Skeletal muscle satellite cell (primary cell): Measurements from ENCODE around the gene RAD51AP1.

Experiments
- H3K27me3 ChIP-seq: 2 replicates; pipeline ENCODE4 v1.7.0; 2013; ENCODE audit warnings: low read length; ENCODE audit not compliant: control insufficient read depth, insufficient read depth
- H3K36me3 ChIP-seq: 2 replicates; pipeline ENCODE4 v1.7.0; 2013; ENCODE audit warnings: mild to moderate bottlenecking, control low read depth, low read length; ENCODE audit not compliant: insufficient read depth
- H3K4me1 ChIP-seq: 2 replicates; pipeline ENCODE4 v1.7.0; 2013; ENCODE audit warnings: low read length; ENCODE audit not compliant: control insufficient read depth, insufficient read depth
- H3K4me2 ChIP-seq: 2 replicates; pipeline ENCODE4 v1.7.0; 2013; ENCODE audit warnings: mild to moderate bottlenecking, low read length
- H3K4me3 ChIP-seq: 2 replicates; pipeline ENCODE4 v1.7.0; 2013; ENCODE audit warnings: low read length
- H3K9ac ChIP-seq: 2 replicates; pipeline ENCODE4 v1.7.0; 2013; ENCODE audit warnings: mild to moderate bottlenecking, low read depth, low read length, moderate library complexity
- H3K9me3 ChIP-seq: replicated peaks from 2 replicates; pipeline ENCODE4 v1.7.0; 2013; ENCODE audit warnings: mild to moderate bottlenecking, control low read depth, low read length

RAD51AP1 gene

DNA sequence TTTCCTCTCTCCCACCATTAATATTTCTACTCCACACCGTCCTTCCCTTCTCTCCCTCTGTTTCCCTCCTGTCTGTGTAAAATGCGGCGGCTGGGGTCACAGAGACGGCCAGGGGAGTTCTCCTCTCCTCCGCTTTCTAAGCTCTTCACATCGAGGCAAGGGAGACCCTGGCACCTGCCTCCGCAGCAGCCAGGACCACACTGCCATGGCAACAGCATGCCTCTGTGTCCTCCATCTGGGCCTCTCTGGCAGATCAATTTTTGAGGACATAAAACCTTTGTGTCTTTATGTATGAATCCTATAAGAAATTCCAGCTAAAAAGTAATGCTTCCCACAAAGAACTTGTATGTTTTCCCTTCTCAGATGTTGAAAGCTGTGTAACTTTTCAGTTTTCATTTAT lies 64.7 kb downstream of the RAD51AP1 start:
- Histone ChIP-seq H3K36me3 (no peaks in the 10 kb centered on the region), H3K4me2 (no peak overlapping the region), H3K27me3 (peaks cover 30% of the 10 kb centered on the region), H3K9me3 (no peaks in the 10 kb centered on the region), H3K4me3 (no peak overlapping the region), H3K9ac (no peak overlapping the region), H3K4me1 (peaks cover 3% of the 10 kb centered on the region)

GRCh38 chr12:4603946-4604345 lies 65.3 kb downstream of the RAD51AP1 start:
- Histone ChIP-seq H3K4me1 (peaks cover 3% of the 10 kb centered on the region), H3K27me3 (peaks cover 26% of the 10 kb centered on the region), H3K9ac (no peak overlapping the region), H3K4me3 (no peak overlapping the region), H3K36me3 (no peaks in the 10 kb centered on the region), H3K9me3 (no peaks in the 10 kb centered on the region), H3K4me2 (no peak overlapping the region)

GRCh38 chr12:4604684-4605193 lies 66.0 kb downstream of the RAD51AP1 start:
- Histone ChIP-seq H3K36me3 (no peaks in the 10 kb centered on the region), H3K4me3 (peak overlapping the region; percentile 93), H3K4me1 (peaks cover 3% of the 10 kb centered on the region), H3K4me2 (peak overlapping the region; percentile 79), H3K9me3 (no peaks in the 10 kb centered on the region), H3K27me3 (peaks cover 25% of the 10 kb centered on the region), H3K9ac (peak overlapping the region; percentile 91)

GRCh38 chr12:4607056-4607455 lies 68.4 kb downstream of the RAD51AP1 start:
- Histone ChIP-seq H3K36me3 (no peaks in the 10 kb centered on the region), H3K4me3 (no peak overlapping the region), H3K4me2 (no peak overlapping the region), H3K4me1 (peaks cover 3% of the 10 kb centered on the region), H3K27me3 (peaks cover 18% of the 10 kb centered on the region), H3K9ac (no peak overlapping the region), H3K9me3 (no peaks in the 10 kb centered on the region)

DNA sequence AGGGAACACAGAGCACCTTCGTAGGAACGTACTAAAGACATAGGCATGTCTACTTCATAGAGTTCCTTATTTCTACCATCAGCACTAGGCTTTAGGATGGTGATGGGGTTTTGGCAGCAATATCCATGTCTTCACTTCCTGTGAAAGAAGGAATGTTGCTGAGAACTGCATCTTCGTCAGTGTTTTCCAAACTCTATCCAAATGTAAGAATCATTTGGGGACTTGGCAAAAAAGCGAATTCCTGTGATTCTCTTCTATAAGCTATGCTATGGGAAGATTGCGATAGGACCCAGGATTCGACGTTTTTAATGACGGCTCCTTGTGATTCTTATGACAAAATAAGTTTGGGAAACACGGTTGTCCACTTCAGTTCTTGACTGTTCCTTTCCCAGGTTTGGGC lies 70.4 kb downstream of the RAD51AP1 start:
- Histone ChIP-seq H3K36me3 (peaks cover 11% of the 10 kb centered on the region), H3K4me3 (no peak overlapping the region), H3K27me3 (no peaks in the 10 kb centered on the region), H3K4me1 (peaks cover 3% of the 10 kb centered on the region), H3K4me2 (no peak overlapping the region), H3K9me3 (no peaks in the 10 kb centered on the region), H3K9ac (no peak overlapping the region)
